ENCODE results near the gene PAK2. TPM values are rescaled to one million over a fixed set of nuclear protein-coding genes. Genes with fewer than 3 reads are reported as not detected.

The PAK2 gene
- polyA plus RNA-seq, 1 of the 3 experiments (the other 2 are of a cell fraction): 27.9 TPM

- no peak overlapping the region for H2AFZ ChIP-seq (ENCODE audit: low read depth)
- H3K27me3 ChIP-seq (ENCODE audit: insufficient read depth): no peaks in the 10 kb centered on the region
- no peak overlapping the region for H3K4me2 ChIP-seq
- peaks cover 88% of the 10 kb centered on the region for H3K79me2 ChIP-seq (ENCODE audit: insufficient read depth)
- H3K4me3 ChIP-seq (ENCODE audit: low read depth in 2 of 2, low read length in 1 of 2): no peak overlapping the region
- no peak for DNase-seq
- H3K4me1 ChIP-seq (ENCODE audit: control insufficient read depth in 1 of 2, insufficient read depth in 2 of 2, low read depth in 1 of 2, low read length in 1 of 2): peaks cover 7 to 15% of the 10 kb centered on the region in 2 experiments
- H3K9me2 ChIP-seq: no peaks in the 10 kb centered on the region
- H3K9me3 ChIP-seq: no peaks in the 10 kb centered on the region
- no peak overlapping the region for H3K9ac ChIP-seq
- 100% methylated on average over 3 of the region's 3 CpGs for WGBS (ENCODE audit: low lambda C conversion rate)
- peaks cover 7 to 39% of the 10 kb centered on the region in 2 experiments for H3K36me3 ChIP-seq (replicated peaks in 1 of 2; ENCODE audit: control insufficient read depth in 1 of 2, insufficient read depth in 2 of 2, low read length in 1 of 2)
- H3F3A ChIP-seq (replicated peaks; ENCODE audit: insufficient read depth): peaks cover 23% of the 10 kb centered on the region
- peaks cover 15% of the 10 kb centered on the region for H4K20me1 ChIP-seq (ENCODE audit: insufficient read depth)
- H3K27ac ChIP-seq (ENCODE audit: low read depth in 2 of 2, low read length in 1 of 2): no peak overlapping the region; a peak in 1 of 4 replicates
- CTCF ChIA-PET: no interaction called here
- no peak for TF ChIP-seq RFX5 (IDR thresholded peaks at IDR 0.05; ENCODE audit: low read length)
- no peak for TF ChIP-seq USF1 (IDR thresholded peaks at IDR 0.05; ENCODE audit: borderline replicate concordance, low read depth)
- TF ChIP-seq MAX (IDR thresholded peaks at IDR 0.05; ENCODE audit: low read depth): no peak
- no peak for TF ChIP-seq MXI1 (IDR thresholded peaks at IDR 0.05; ENCODE audit: low read depth, low read length)
- no peak for TF ChIP-seq NFIC (IDR thresholded peaks at IDR 0.05; ENCODE audit: borderline replicate concordance)
- no peak for TF ChIP-seq ELF1 (IDR thresholded peaks at IDR 0.05)
- TF ChIP-seq ZBTB33 (IDR thresholded peaks at IDR 0.05; ENCODE audit: borderline replicate concordance, low read depth): no peak
- no peak for TF ChIP-seq CHD2 (IDR thresholded peaks at IDR 0.05; ENCODE audit: low read length, partially characterized antibody)
- TF ChIP-seq GATA2 (CRISPR knock-in tag; IDR thresholded peaks at IDR 0.05): no peak
- no peak for TF ChIP-seq GABPA (IDR thresholded peaks at IDR 0.05; ENCODE audit: low read depth)
- no peak for TF ChIP-seq YY1 (IDR thresholded peaks at IDR 0.05; ENCODE audit: low read depth)
- POLR2A ChIA-PET: no interaction called here
Observed at GRCh38 chr3:196794467-196794866, 54.8 kb downstream of the PAK2 start.

GRCh38 chr3:196796317-196796716 lies 56.7 kb downstream of the PAK2 start:
- Histone ChIP-seq H3K36me3 (replicated peaks in 1 of 2; ENCODE audit: control insufficient read depth in 1 of 2, insufficient read depth in 2 of 2, low read length in 1 of 2) (peaks cover 2 to 30% of the 10 kb centered on the region in 2 experiments), H4K20me1 (ENCODE audit: insufficient read depth) (peaks cover 22% of the 10 kb centered on the region), H3K9me2 (no peaks in the 10 kb centered on the region), H3F3A (replicated peaks; ENCODE audit: insufficient read depth) (peaks cover 23% of the 10 kb centered on the region), H3K4me2 (no peak overlapping the region), H3K4me1 (ENCODE audit: control insufficient read depth in 1 of 2, insufficient read depth in 2 of 2, low read depth in 1 of 2, low read length in 1 of 2) (peaks cover 7 to 15% of the 10 kb centered on the region in 2 experiments), H2AFZ (ENCODE audit: low read depth) (no peak overlapping the region), H3K4me3 (ENCODE audit: low read depth in 2 of 2, low read length in 1 of 2) (no peak overlapping the region), H3K27ac (ENCODE audit: low read depth in 2 of 2, low read length in 1 of 2) (no peak overlapping the region), H3K27me3 (ENCODE audit: insufficient read depth) (no peaks in the 10 kb centered on the region), H3K9ac (no peak overlapping the region), H3K79me2 (ENCODE audit: insufficient read depth) (peaks cover 86% of the 10 kb centered on the region), H3K9me3 (no peaks in the 10 kb centered on the region)
- TF ChIP-seq USF1 (IDR thresholded peaks at IDR 0.05; ENCODE audit: borderline replicate concordance, low read depth) (no peak), RAD21 (IDR thresholded peaks at IDR 0.05; ENCODE audit: low read length) (no peak), CHD2 (IDR thresholded peaks at IDR 0.05; ENCODE audit: low read length, partially characterized antibody) (no peak), RCOR1 (IDR thresholded peaks at IDR 0.05; ENCODE audit: low read length) (no peak), NRF1 (IDR thresholded peaks at IDR 0.05; ENCODE audit: low read depth, low read length) (no peak), TCF12 (IDR thresholded peaks at IDR 0.05) (no peak), CTCF (IDR thresholded peaks at IDR 0.05) (no peak), EP300 (IDR thresholded peaks at IDR 0.05; ENCODE audit: borderline replicate concordance in 1 of 2, low read depth in 1 of 2, low read length in 1 of 2) (no peak), MEF2A (IDR thresholded peaks at IDR 0.05; ENCODE audit: borderline replicate concordance, low read depth) (no peak), RXRA (IDR thresholded peaks at IDR 0.05; ENCODE audit: borderline replicate concordance, low read depth) (no peak), MXI1 (IDR thresholded peaks at IDR 0.05; ENCODE audit: low read depth, low read length) (no peak), SMC3 (IDR thresholded peaks at IDR 0.05; ENCODE audit: low read depth, low read length) (no peak), RFX5 (IDR thresholded peaks at IDR 0.05; ENCODE audit: low read length) (no peak), PBX3 (IDR thresholded peaks at IDR 0.05) (no peak), TAF1 (IDR thresholded peaks at IDR 0.05; ENCODE audit: borderline replicate concordance, low read depth, low read length) (no peak)
- WGBS (ENCODE audit: low lambda C conversion rate): 90% methylated on average over 1 of the region's 1 CpG
- CTCF ChIA-PET: no interaction called here
- no peak for DNase-seq
- POLR2A ChIA-PET: no interaction called here
